IPS-NIHi11 (cell line): ENCODE measurements around the gene PCDH12.
A peak's percentile ranks its signal among the peaks of the same experiment; 100 is the strongest.

ENCODE experiments used
- DNase-seq: peaks from one replicate; pipeline ENCODE4 v3.0.0; 2012; ENCODE audit warnings: mixed read lengths, low spot score

Gene PCDH12

GRCh38 chr5:141958113-141958512 lies at the start of gene PCDH12:
PCDH12 (minus strand) TSS chr5:141958202; CDS start chr5:141957851, 351 bp downstream.
- DNase-seq: no peak

DNA sequence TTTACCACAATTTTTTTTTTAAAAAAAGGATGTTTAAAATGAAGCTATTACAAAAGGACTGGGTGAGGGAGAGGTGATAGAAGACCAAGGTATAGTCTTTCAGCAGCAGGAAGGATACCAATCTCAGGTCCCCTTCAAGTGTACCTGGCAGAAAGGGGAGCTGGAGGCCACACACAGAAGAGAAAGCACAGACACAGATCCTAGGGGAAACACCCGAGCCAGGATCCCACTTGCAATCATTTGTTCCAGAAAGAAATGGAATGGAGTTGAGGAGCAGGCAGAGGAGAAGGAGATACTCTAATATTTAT lies 49.2 kb upstream of the PCDH12 start:
- no peak for DNase-seq

- DNase-seq: no peak
Measured at GRCh38 chr5:142006363-142007236, 48.6 kb upstream of the PCDH12 start.

DNA sequence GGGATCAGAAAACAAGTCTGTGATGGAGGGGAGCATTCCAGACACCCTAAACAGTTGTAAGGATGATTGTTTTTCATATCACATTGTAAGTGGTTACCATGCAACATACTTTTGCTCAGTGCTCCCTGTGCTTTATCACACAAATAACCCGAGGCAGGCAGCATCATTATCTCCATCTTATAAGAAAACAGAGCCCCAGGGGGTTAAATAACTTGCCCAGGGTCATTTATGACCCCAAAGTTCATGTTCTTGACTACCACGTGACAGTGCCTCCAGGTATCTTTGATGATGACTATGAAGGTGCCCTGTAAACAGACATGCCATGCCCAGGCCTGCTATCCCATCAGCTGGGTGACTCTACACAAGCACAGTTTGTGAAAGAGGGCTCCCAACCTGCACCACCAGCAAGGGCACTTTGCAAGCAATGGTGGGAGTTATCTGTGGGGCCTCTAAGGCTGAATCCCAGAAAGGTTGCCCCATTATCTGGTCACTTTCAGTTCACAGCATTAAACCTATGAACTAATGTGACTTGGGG lies 45.3 kb upstream of the PCDH12 start:
- no peak for DNase-seq

DNA sequence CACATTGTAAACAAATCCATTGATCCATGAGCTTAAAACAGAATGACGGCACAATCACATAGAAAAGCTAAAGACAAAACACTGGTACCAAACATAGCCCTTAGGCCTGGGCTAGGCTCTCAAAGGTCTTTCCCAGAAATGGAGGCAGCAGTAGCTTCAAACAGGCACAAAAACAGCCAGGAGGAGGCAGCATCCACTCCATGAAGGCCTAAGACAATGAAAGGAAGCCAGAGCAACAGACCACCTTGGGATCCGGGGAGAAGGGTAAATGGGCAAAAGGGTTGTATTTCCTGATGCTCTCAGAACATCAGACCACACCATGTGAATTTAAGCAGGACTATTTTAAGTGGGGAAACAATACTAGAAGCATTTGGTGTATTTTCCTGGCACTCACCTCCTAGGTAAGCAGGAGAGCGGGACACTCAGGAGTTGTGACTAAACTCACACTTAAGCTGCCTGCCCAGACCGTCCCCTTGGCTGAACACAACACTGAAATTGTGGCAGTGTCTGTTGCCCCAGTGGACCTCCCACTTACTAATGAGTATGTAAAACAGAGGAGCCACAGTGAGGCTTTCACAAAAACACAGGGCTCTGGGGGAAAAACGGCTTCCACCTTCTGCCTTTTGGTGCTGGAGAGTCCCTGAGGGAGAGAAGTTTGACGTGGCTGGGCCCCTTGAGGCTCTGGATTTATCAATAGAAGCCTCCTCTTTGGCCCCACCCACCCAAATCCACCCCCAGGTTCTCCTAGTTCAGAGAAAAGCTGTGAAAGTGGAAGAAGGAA lies 42.9 kb upstream of the PCDH12 start:
- DNase-seq: peak; percentile 29

GRCh38 chr5:142000173-142000572 lies 42.2 kb upstream of the PCDH12 start:
- no peak for DNase-seq

GRCh38 chr5:141997358-141997960 lies 39.5 kb upstream of the PCDH12 start:
- no peak for DNase-seq

DNA sequence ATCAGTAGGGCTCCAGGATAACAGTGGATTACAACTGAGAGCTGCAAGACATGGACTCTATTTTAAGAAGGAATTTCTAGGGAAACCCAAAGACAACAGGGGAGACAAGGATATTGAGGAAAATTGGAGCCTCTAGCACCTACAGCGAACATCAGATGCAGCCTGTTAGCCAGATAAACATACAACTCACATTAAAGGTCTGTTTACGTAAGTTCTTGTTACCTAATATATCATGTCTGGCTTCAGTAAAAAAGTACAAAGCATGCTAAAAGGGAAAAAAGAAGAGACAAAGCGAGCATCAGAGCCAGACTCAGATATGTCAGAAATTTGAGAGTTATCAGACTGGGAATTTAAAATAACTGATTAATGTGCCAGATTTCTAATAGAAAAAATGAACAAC lies 37.7 kb upstream of the PCDH12 start:
- no peak for DNase-seq

- DNase-seq: no peak
Measured at GRCh38 chr5:141994511-141995136, 36.6 kb upstream of the PCDH12 start.

GRCh38 chr5:141992349-141992963 lies 34.5 kb upstream of the PCDH12 start:
- DNase-seq: peak; percentile 73

GRCh38 chr5:141989720-141990119 lies 31.7 kb upstream of the PCDH12 start:
- DNase-seq: no peak

- DNase-seq: no peak
Measured at GRCh38 chr5:141986072-141986471, 28.1 kb upstream of the PCDH12 start.

DNA sequence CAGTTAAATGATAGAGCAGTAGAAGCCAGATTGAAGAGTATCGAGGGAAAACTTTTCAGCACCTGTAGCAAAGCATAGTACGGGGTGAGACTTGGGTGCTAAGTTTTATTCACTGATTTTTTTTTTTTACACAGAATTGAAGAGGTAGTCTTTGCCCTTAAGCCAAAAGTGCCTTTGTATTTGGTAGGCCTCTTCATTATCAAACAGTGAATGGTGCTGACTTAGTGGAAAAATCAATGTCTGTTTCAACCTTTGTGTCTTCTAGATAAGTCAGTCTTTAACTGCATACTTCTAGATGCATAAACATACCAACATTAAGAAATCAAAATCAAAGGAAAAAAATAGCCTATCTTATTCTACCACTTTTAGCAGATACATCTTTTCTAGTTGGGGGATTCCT lies 24.6 kb upstream of the PCDH12 start:
- no peak for DNase-seq

DNA sequence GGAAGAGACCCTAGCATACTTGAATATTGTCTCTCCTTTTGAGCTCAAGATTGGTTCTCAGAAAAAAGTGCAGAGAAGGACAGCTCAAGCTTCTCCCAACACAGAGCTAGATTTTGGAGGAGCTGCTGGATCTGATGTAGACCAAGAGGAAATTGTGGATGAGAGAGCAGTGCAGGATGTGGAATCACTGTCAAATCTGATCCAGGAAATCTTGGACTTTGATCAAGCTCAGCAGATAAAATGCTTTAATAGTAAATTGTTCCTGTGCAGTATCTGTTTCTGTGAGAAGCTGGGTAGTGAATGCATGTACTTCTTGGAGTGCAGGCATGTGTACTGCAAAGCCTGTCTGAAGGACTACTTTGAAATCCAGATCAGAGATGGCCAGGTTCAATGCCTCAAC lies 20.4 kb upstream of the PCDH12 start:
- no peak for DNase-seq

GRCh38 chr5:141976176-141976575 lies 18.2 kb upstream of the PCDH12 start:
- no peak for DNase-seq

DNA sequence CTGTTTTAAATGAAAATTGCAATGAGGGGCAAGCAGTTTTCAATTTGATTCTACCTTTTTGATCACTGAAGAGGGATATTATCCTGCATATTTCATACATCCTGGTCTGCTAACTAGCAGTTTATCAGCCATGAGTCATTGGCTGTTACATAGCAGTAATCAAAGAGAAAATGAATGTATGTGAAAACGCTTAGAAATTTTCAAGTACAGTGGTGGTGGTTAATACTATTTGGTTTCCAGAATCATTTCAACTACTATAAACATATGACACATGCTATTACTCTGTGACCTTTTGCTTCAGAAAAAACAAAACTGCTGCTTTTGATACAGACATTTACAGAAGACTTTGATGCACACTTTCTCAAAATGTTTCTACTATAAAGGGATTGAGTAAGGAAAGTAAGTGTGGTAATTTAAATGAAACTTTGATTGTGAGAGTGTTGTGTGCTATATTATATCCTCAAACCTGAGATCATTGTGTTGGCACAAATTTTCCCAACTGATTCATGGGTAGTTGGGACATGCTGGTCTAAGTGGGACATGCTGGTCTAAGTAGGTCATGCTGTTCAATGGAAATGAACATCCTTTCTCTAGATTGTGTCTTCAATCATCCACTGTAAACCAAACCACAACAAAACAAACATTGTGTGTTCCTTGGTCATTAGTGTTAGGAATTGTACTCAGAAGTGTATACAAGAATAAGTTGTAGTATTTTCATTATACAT lies 16.0 kb upstream of the PCDH12 start:
- no peak for DNase-seq

DNA sequence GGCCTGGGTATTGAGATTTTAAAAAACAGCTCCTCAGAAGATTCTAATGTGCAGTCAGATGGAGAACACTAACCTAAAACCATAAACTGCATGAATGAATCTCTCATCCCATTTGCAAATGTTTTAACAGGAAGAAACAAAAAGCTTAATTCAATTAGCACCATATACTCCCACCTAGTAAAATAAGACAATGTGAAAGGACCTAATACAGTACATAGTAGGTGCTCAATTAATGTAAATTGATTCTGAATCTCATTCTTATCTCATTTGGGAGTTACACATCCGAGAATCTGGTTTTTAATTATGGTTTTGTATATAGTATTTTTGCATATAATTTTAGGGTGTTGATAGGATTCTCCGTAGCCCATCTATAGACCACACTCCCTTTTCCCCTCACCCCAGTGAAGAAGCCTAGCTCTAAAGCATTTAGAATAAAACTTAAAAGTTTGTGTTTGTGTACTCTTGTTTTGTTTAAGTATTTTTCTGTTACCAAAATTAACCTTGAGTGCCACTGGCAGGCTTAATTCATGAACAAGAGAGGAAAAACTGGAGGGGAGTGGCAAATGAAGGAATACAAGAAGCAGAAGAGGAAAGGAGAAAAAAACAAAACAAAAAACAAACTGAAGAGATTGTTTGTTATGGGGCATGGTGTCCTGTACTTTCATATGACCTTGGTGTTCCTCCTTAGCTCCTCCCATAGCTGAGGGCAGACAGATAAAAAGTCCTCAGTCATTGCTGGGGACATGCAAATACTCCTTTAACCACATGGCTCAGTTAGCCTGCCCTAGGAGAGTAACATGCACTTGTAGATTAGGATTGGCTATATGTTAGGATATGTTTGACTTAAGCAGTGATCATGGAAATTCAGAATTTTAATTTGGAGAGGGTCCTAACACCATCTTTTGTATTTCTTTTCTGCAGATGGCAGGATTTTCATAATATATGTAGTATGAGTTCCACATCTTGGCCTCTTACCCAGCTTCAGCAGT lies 12.1 kb upstream of the PCDH12 start:
- no peak for DNase-seq

DNA sequence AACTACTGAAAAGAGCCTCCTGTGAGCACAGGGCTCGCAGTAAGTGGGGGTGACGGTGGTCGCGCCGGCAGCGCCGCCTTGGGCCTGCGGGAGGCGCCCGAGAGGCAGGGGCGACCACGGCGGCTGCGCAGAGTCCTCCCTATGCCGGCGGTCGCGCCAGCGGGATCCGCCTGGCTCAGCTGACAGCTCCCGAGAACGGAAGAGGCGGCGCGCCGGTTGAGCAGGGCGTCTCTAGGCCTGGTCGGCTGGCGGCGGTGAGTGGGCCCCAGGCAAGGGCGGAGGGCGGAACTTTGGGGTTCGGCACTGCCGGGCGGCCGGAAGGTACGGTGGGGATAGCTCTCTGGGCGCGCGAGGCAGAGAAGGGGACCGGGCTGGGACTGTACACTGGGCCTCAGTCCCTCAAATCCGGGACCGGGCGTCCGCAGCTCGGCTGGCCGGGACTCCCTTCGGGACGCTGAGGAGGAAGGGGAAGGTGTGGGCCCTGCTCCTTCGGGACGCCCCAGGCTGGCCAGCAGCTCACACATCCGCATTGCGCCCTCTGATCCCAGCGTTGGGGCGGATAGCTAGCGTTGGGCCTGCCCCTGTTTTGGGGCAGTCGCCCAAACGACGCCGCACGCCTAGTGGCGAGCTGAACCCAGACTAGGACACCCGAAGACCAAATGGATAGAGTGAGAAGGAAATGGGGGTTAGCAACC lies 11.1 kb upstream of the PCDH12 start, which contains the start of gene RNF14:
RNF14 (plus strand) TSS at position 192 of the 695 bp plus-strand sequence. CDS start 4,484 bp downstream, outside the sequence.
- peak; percentile 96 for DNase-seq

- no peak for DNase-seq
Measured at GRCh38 chr5:141966963-141967333, 8.9 kb upstream of the PCDH12 start.
